Measurements from ENCODE around the gene MAP3K1. TPM values are rescaled to one million over a fixed set of nuclear protein-coding genes. Genes with fewer than 3 reads are reported as not detected.

The MAP3K1 gene
- total RNA-seq, 1 experiment from 2014 or later, result 18.4 TPM

GRCh38 chr5:56900858-56901578 lies 85.7 kb downstream of the MAP3K1 start:
- DNase-seq (ENCODE audit: low spot score), result peak; percentile 86

- DNase-seq (ENCODE audit: low spot score), result peak; percentile 87
These were observed 93.6 kb downstream of the MAP3K1 start for GRCh38 chr5:56908942-56909293.

GRCh38 chr5:56909294-56910209 lies 94.2 kb downstream of the MAP3K1 start, which contains the start of gene SETD9:
TSS of gene SETD9 (plus strand) at chr5:56909596. CDS start at chr5:56909646, 50 bp downstream.
- peak; percentile 99 for DNase-seq (ENCODE audit: low spot score)

GRCh38 chr5:56910210-56910965 lies 95.0 kb downstream of the MAP3K1 start:
- peak; percentile 77 for DNase-seq (ENCODE audit: low spot score)

GRCh38 chr5:56913766-56914165 lies 98.4 kb downstream of the MAP3K1 start:
- DNase-seq (ENCODE audit: low spot score), result no peak

GRCh38 chr5:56914678-56915077 lies 99.3 kb downstream of the MAP3K1 start:
- no peak for DNase-seq (ENCODE audit: low spot score)

- DNase-seq (ENCODE audit: low spot score), result no peak
These were observed 102.2 kb downstream of the MAP3K1 start for GRCh38 chr5:56917534-56917933.

- no peak for DNase-seq (ENCODE audit: low spot score)
These were observed 102.7 kb downstream of the MAP3K1 start for GRCh38 chr5:56918054-56918453.

GRCh38 chr5:56919942-56920662 lies 104.8 kb downstream of the MAP3K1 start:
- DNase-seq (ENCODE audit: low spot score), result no peak

GRCh38 chr5:56922922-56923321 lies 107.6 kb downstream of the MAP3K1 start:
- no peak for DNase-seq (ENCODE audit: low spot score)

GRCh38 chr5:56934325-56934724 lies 119.0 kb downstream of the MAP3K1 start:
- no peak for DNase-seq (ENCODE audit: low spot score)

GRCh38 chr5:56938858-56939257 lies 123.5 kb downstream of the MAP3K1 start:
- DNase-seq (ENCODE audit: low spot score), result no peak

GRCh38 chr5:56941981-56942380 lies 126.6 kb downstream of the MAP3K1 start:
- no peak for DNase-seq (ENCODE audit: low spot score)

Other genes starting within 250 kb of the MAP3K1 start
- 6.9 and 7.0 TPM in 2 replicates for gene SETD9, start 94.0 kb downstream of the MAP3K1 start, total RNA-seq (2014; rRNA removed; shearing (Covaris generic))
- gene MIER3, start 136.6 kb downstream of the MAP3K1 start, total RNA-seq (2014; rRNA removed; shearing (Covaris generic)), result 8.6 and 15.2 TPM in 2 replicates

Measured in HT-29 (cell line).